ENCODE measurements around the gene ZP2.
"Not testable (repeated sequence)": the region's sequence is repeated elsewhere in the genome, so short reads cannot be mapped to it uniquely, and the experiment has no call there.

Gene ZP2

GRCh38 chr16:21158208-21159110, 52.9 kb downstream of the ZP2 start, which contains the start of gene LDAF1:
Gene LDAF1, plus strand, starts transcription at chr16:21158674. Its CDS starts 2,509 bp downstream, at chr16:21161183.
- H3K9ac ChIP-seq (ENCODE audit: low read length): peak within 1 kb of the TSS; percentile 43
- peak within 1 kb of the TSS; percentile 77 for H3K4me3 ChIP-seq (ENCODE audit: low read length)
- H3K9me3 ChIP-seq (ENCODE audit: control insufficient read depth, low read depth, low read length): no peaks in the 10 kb centered on the region
- H3K27me3 ChIP-seq (ENCODE audit: control insufficient read depth, insufficient read depth, low read length): peaks cover 10% of the 10 kb centered on the region
- peaks cover 10% of the 10 kb centered on the region for H3K4me1 ChIP-seq (ENCODE audit: control insufficient read depth, low read depth, low read length)
- peaks cover 23% of the 10 kb centered on the region for H3K36me3 ChIP-seq (ENCODE audit: control insufficient read depth, low read depth, low read length)
- no peak within 1 kb of the TSS for H3K27ac ChIP-seq (ENCODE audit: low read length)

GRCh38 chr16:21157632-21158031, 53.7 kb downstream of the ZP2 start:
- Histone ChIP-seq H3K36me3 (ENCODE audit: control insufficient read depth, low read depth, low read length) (peaks cover 16% of the 10 kb centered on the region), H3K9ac (ENCODE audit: low read length) (no peak overlapping the region), H3K4me3 (ENCODE audit: low read length) (no peak overlapping the region), H3K27ac (ENCODE audit: low read length) (no peak overlapping the region), H3K9me3 (ENCODE audit: control insufficient read depth, low read depth, low read length) (no peaks in the 10 kb centered on the region), H3K4me1 (ENCODE audit: control insufficient read depth, low read depth, low read length) (peaks cover 10% of the 10 kb centered on the region), H3K27me3 (ENCODE audit: control insufficient read depth, insufficient read depth, low read length) (peaks cover 10% of the 10 kb centered on the region)

DNA sequence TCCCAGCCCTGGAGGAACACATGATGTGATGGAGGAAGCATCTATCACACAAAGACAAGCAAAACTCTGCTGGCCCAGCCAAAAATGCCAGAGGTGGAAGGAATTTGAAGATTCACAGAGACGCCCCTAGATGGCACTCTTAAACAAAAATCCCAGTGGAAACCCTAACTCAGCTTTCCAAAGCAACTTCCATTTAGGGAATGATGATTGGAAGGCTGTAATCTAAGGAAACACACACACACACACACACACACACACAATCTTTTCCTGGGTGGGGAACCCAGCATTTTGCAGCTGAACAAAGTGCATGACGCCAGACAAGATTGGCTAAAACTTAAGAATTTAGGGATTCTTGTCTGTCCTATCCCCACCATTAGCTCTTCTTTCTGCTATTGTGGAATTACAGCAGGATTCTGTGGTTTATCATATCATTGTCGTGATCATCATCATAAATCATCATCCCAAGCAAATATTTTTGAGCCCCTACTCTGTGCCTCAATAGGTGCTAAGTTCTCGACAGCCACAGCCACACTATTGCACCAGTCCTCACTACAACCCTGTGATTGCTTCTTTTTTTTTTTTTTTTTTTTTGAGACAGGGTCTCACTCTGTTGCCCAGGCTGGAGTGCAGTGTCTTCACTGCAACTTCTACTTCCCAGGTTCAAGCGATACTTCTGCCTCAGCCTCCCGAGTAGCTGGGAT, 54.5 kb downstream of the ZP2 start:
- no peak overlapping the region for H3K27ac ChIP-seq (ENCODE audit: low read length)
- H3K4me1 ChIP-seq (ENCODE audit: control insufficient read depth, low read depth, low read length): peaks cover 10% of the 10 kb centered on the region
- peaks cover 10% of the 10 kb centered on the region for H3K27me3 ChIP-seq (ENCODE audit: control insufficient read depth, insufficient read depth, low read length)
- no peak overlapping the region for H3K9ac ChIP-seq (ENCODE audit: low read length)
- H3K9me3 ChIP-seq (ENCODE audit: control insufficient read depth, low read depth, low read length): no peaks in the 10 kb centered on the region
- H3K36me3 ChIP-seq (ENCODE audit: control insufficient read depth, low read depth, low read length): peaks cover 10% of the 10 kb centered on the region
- no peak overlapping the region for H3K4me3 ChIP-seq (ENCODE audit: low read length)

DNA sequence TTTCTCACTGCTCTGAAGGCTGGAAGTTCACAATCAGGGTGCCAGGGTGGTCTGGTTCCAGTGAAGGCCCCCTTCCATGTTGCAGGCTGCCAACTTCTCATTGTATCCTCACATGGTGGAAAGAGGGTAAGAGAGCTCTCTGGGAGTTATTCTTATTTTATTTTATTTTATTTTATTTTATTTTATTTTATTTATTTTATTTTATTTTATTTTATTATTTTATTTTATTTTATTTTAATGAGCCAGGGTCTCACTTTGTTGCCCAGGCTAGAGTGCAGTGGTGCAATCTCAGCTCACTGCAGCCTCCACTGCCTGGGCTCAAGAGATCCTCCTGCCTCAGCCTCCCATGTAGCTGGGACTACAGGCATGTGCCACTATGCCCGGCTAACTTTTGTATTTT, 55.4 kb downstream of the ZP2 start:
- not testable (repeated sequence) for H3K4me3 ChIP-seq (ENCODE audit: low read length); H3K9me3 ChIP-seq (ENCODE audit: control insufficient read depth, low read depth, low read length); H3K9ac ChIP-seq (ENCODE audit: low read length); H3K36me3 ChIP-seq (ENCODE audit: control insufficient read depth, low read depth, low read length); H3K27ac ChIP-seq (ENCODE audit: low read length); H3K4me1 ChIP-seq (ENCODE audit: control insufficient read depth, low read depth, low read length)
- peaks cover 10% of the 10 kb centered on the region for H3K27me3 ChIP-seq (ENCODE audit: control insufficient read depth, insufficient read depth, low read length)

DNA sequence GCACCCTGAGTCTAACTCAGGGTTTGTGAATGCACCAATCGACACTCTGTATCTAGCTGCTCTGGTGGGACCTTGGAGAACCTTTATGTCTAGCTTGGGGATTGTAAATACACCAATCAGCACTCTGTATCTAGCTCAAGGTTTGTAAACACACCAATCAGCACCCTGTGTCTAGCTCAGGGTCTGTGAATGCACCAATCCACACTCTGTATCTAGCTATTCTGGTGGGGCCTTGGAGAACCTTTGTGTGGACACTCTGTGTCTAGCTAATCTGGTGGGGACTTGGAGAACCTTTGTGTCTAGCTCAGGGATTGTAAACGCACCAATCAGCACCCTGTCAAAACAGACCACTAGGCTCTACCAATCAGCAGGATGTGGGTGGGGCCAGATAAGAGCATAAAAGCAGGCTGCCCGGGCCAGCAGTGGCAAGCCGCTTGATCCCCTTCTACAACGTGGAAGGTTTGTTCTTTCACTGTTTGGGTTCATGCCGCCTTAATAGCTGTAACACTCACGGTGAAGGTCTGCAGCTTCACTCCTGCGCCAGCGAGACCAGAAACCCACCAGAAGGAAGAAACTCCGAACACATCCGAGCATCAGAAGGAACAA, 58.1 kb downstream of the ZP2 start:
- H3K4me1 ChIP-seq (ENCODE audit: control insufficient read depth, low read depth, low read length): not testable (repeated sequence)
- H3K27me3 ChIP-seq (ENCODE audit: control insufficient read depth, insufficient read depth, low read length): peaks cover 10% of the 10 kb centered on the region

DNA sequence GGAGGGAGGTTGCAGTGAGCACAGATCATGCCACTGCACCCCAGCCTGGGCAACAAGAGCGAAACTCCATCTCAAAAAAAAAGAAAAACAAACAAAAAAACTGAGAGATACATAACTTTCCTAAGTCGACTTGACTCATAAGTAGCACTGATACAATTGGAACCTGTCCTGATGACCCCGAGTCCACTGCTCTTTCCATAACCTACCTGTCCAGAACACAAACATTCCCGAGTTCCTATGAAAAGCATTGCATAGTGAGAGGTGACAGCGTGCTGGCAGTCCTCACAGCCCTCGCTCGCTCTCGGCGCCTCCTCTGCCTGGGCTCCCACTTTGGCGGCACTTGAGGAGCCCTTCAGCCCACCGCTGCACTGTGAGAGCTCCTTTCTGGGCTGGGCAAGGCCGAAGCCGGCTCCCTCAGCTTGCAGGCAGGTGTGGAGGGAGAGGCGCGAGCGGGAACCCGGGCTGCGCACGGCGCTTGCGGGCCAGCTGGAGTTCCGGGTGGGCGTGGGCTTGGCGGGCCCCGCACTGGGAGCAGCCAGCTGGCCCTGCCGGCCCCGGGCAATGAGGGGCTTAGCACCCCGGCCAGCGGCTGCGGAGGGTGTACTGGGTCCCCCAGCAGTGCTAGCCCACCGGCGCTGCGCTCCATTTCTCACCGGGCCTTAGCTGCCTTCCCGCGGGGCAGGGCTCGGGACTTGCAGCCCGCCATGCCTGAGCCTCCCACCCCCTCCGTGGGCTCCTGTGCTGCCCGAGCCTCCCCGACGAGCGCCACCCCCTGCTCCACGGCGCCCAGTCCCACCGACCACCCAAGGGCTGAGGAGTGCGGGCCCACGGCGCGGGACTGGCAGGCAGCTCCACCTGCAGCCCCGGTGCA, 59.0 kb downstream of the ZP2 start:
- H3K27me3 ChIP-seq (ENCODE audit: control insufficient read depth, insufficient read depth, low read length); H3K9ac ChIP-seq (ENCODE audit: low read length): not testable (repeated sequence)

More for the DNA sequence above, 58.1 kb downstream of the ZP2 start:
- not testable (repeated sequence) for H3K27ac ChIP-seq (ENCODE audit: low read length); H3K36me3 ChIP-seq (ENCODE audit: control insufficient read depth, low read depth, low read length); H3K9ac ChIP-seq (ENCODE audit: low read length); H3K4me3 ChIP-seq (ENCODE audit: low read length); H3K9me3 ChIP-seq (ENCODE audit: control insufficient read depth, low read depth, low read length)

GRCh38 chr16:21150375-21151001, 60.9 kb downstream of the ZP2 start, which contains the start of gene DNAH3:
Gene DNAH3, minus strand, starts transcription at chr16:21150846. Its CDS starts 527 bp downstream, at chr16:21150319.
- Histone ChIP-seq H3K9me3 (ENCODE audit: control insufficient read depth, low read depth, low read length) (no peaks in the 10 kb centered on the region), H3K9ac (ENCODE audit: low read length) (no peak within 1 kb of the TSS), H3K27me3 (ENCODE audit: control insufficient read depth, insufficient read depth, low read length) (no peaks in the 10 kb centered on the region), H3K4me3 (ENCODE audit: low read length) (no peak within 1 kb of the TSS), H3K36me3 (ENCODE audit: control insufficient read depth, low read depth, low read length) (no peaks in the 10 kb centered on the region), H3K4me1 (ENCODE audit: control insufficient read depth, low read depth, low read length) (no peaks in the 10 kb centered on the region), H3K27ac (ENCODE audit: low read length) (no peak within 1 kb of the TSS)

More for the DNA sequence above, 59.0 kb downstream of the ZP2 start:
- not testable (repeated sequence) for H3K36me3 ChIP-seq (ENCODE audit: control insufficient read depth, low read depth, low read length); H3K4me3 ChIP-seq (ENCODE audit: low read length); H3K27ac ChIP-seq (ENCODE audit: low read length); H3K9me3 ChIP-seq (ENCODE audit: control insufficient read depth, low read depth, low read length); H3K4me1 ChIP-seq (ENCODE audit: control insufficient read depth, low read depth, low read length)
